ENCODE data around the gene ADGRL1.

GRCh38 chr19:14105680-14106079 lies 100.3 kb downstream of the ADGRL1 start:
- TF ChIP-seq, protein P1, sequence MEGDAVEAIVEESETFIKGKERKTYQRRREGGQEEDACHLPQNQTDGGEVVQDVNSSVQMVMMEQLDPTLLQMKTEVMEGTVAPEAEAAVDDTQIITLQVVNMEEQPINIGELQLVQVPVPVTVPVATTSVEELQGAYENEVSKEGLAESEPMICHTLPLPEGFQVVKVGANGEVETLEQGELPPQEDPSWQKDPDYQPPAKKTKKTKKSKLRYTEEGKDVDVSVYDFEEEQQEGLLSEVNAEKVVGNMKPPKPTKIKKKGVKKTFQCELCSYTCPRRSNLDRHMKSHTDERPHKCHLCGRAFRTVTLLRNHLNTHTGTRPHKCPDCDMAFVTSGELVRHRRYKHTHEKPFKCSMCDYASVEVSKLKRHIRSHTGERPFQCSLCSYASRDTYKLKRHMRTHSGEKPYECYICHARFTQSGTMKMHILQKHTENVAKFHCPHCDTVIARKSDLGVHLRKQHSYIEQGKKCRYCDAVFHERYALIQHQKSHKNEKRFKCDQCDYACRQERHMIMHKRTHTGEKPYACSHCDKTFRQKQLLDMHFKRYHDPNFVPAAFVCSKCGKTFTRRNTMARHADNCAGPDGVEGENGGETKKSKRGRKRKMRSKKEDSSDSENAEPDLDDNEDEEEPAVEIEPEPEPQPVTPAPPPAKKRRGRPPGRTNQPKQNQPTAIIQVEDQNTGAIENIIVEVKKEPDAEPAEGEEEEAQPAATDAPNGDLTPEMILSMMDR (IDR thresholded peaks at IDR 0.05 in 2 of 3, conservative IDR thresholded peaks at IDR 0.05 in 1 of 3; ENCODE audit: borderline replicate concordance in 1 of 3, insufficient read depth in 1 of 3, low read depth in 2 of 3, low read length in 2 of 3) = no peak
- no peak for TF ChIP-seq MAX (IDR thresholded peaks at IDR 0.05)
- no peak for TF ChIP-seq POLR2A (IDR thresholded peaks at IDR 0.05; ENCODE audit: borderline replicate concordance, extremely low read depth, insufficient read depth, insufficient read length)
- TF ChIP-seq POLR2AphosphoS5 (IDR thresholded peaks at IDR 0.05; ENCODE audit: low read depth, low read length) = no peak
- no peak for TF ChIP-seq CBX3 (IDR thresholded peaks at IDR 0.05; ENCODE audit: low read depth)
- TF ChIP-seq CEBPB (IDR thresholded peaks at IDR 0.05; ENCODE audit: low read depth) = no peak
- TF ChIP-seq ZNF274 (IDR thresholded peaks at IDR 0.05; ENCODE audit: low read depth, low read length) = no peak
- TF ChIP-seq SIN3A (IDR thresholded peaks at IDR 0.05; ENCODE audit: low read depth) = no peak
- TF ChIP-seq EZH2 (IDR thresholded peaks at IDR 0.05) = no peak
- TF ChIP-seq TCF7L2 (IDR thresholded peaks at IDR 0.05; ENCODE audit: borderline replicate concordance, extremely low read depth, insufficient read depth, insufficient read length) = no peak
